Esophagus muscularis mucosa (tissue), 4 donors: ENCODE measurements around the gene EMID1. TPM values are rescaled to one million over a fixed set of nuclear protein-coding genes. Genes with fewer than 3 reads are reported as not detected.

ENCODE experiments used
- DNase-seq: peaks from one replicate; pipeline ENCODE4 v3.0.0-alpha.2; 2017; ENCODE audit errors: extremely low spot score
- H3K27ac ChIP-seq, 4 donors: fragments of 200-600 bp; sonication (generic); replicated peaks in 1 of 4; 1 replicate in 3 of 4; 2 replicates in 1 of 4; pipeline ENCODE4 v1.5.1; 2016 to 2019; ENCODE audit warnings: mild to moderate bottlenecking in 1 of 4
- H3K27me3 ChIP-seq, 4 donors: fragments of 200-600 bp; sonication (generic); one replicate each; pipeline versions ENCODE4 v1.5.1 to v1.6.0; 2016 to 2019
- H3K36me3 ChIP-seq, 4 donors: fragments of 200-600 bp; sonication (generic); one replicate each; pipeline ENCODE4 v1.5.1; 2016 to 2019
- H3K4me1 ChIP-seq, 4 donors: fragments of 200-600 bp; sonication (generic); one replicate each; pipeline ENCODE4 v1.5.1; 2016 to 2019
- H3K4me3 ChIP-seq, 4 donors: fragments of 200-600 bp; sonication (generic); 1 replicate in 2 of 4; 2 replicates in 2 of 4; pipeline ENCODE4 v1.5.1; 2016 to 2019; ENCODE audit warnings: mild to moderate bottlenecking in 4 of 4, moderate library complexity in 1 of 4
- H3K9me3 ChIP-seq, 4 donors: fragments of 200-600 bp; sonication (generic); 1 replicate in 3 of 4; 2 replicates in 1 of 4; pipeline ENCODE4 v1.5.1; 2016 to 2019
- CTCF ChIP-seq, 3 experiments: fragments of 200-600 bp in 2 of 3; fragments of 450-650 bp in 1 of 3; sonication (generic) in 2 of 3; IDR thresholded peaks; one replicate each; pipeline ENCODE4 v1.5.1; 2017 to 2019; ENCODE audit warnings: antibody characterized with exemption in 3 of 3, mild to moderate bottlenecking in 2 of 3, moderate library complexity in 1 of 3
- EP300 ChIP-seq: sonication (generic); formaldehyde crosslinking; IDR thresholded peaks from one replicate; pipeline ENCODE4 v1.6.1; 2017; ENCODE audit warnings: antibody characterized with exemption
- POLR2A ChIP-seq: fragments of 450-650 bp; IDR thresholded peaks from one replicate; pipeline ENCODE4 v1.6.1; 2017; ENCODE audit warnings: antibody characterized with exemption, moderate library complexity, mild to moderate bottlenecking, low read depth
- POLR2AphosphoS5 ChIP-seq, 2 donors: sonication (generic); formaldehyde crosslinking; IDR thresholded peaks; one replicate each; pipeline ENCODE4 v1.6.1; 2017; ENCODE audit warnings: antibody characterized with exemption in 2 of 2
- WGBS: methylation state at CpG from one replicate; pipeline ENCODE4 v1.1.5; 2018; 5-methylcytosine and 5-hydroxymethylcytosine counted together
- intact Hi-C: fragments of 100-400 bp; cut with DNase I; formaldehyde crosslinking; loops from one replicate; pipeline ENCODE4 v1.15.1; 2023
- total RNA-seq, 4 donors: library from RNA; depleted of rRNA; stranded (reverse); fragments of >200 nt; gene quantifications; one replicate each; pipeline versions ENCODE4 v1.1.0 to v1.2.1, GENCODE V29; 2016

EMID1 gene
- total RNA-seq, 4 donors from 2014 or later, result 0.65 to 4.0 (median 0.93) TPM

- Histone ChIP-seq H3K27ac (no peak overlapping the region), H3K4me1 (no peaks in the 10 kb centered on the region), H3K9me3 (no peaks in the 10 kb centered on the region), H3K36me3 (no peaks in the 10 kb centered on the region), H3K27me3 (peaks cover 0 to 5% (median 0%) of the 10 kb centered on the region in 4 donors), H3K4me3 (no peak overlapping the region)
- 91% methylated on average over 13 of the region's 13 CpGs for WGBS
- no peak for DNase-seq
- intact Hi-C loops, result no loop called here
- TF ChIP-seq CTCF (IDR thresholded peaks at IDR 0.05) (no peak), EP300 (no peak), POLR2AphosphoS5 (IDR thresholded peaks at IDR 0.05) (no peak), POLR2A (no peak)
Observed at GRCh38 chr22:29163808-29164207, 41.9 kb upstream of the EMID1 start.

GRCh38 chr22:29165321-29166060, 40.2 kb upstream of the EMID1 start:
- no peak for TF ChIP-seq POLR2AphosphoS5 (IDR thresholded peaks at IDR 0.05)
- no peak for TF ChIP-seq POLR2A
- TF ChIP-seq EP300, result no peak
- TF ChIP-seq CTCF (IDR thresholded peaks at IDR 0.05), result no peak

GRCh38 chr22:29166180-29166579, 39.5 kb upstream of the EMID1 start:
- no peak for DNase-seq
- Histone ChIP-seq H3K4me3 (no peak overlapping the region), H3K27me3 (no peaks in the 10 kb centered on the region), H3K9me3 (no peaks in the 10 kb centered on the region), H3K4me1 (no peaks in the 10 kb centered on the region), H3K36me3 (no peaks in the 10 kb centered on the region), H3K27ac (no peak overlapping the region)
- WGBS, result 90% methylated on average over 6 of the region's 6 CpGs
- TF ChIP-seq EP300, result no peak
- no peak for TF ChIP-seq POLR2A
- TF ChIP-seq POLR2AphosphoS5 (IDR thresholded peaks at IDR 0.05), result no peak
- no peak for TF ChIP-seq CTCF (IDR thresholded peaks at IDR 0.05)
- intact Hi-C loops, result no loop called here

More at GRCh38 chr22:29165321-29166060, 40.2 kb upstream of the EMID1 start:
- no peak for DNase-seq
- H3K36me3 ChIP-seq, result no peaks in the 10 kb centered on the region
- no peaks in the 10 kb centered on the region for H3K9me3 ChIP-seq
- H3K27me3 ChIP-seq, result no peaks in the 10 kb centered on the region
- 87% methylated on average over 10 of the region's 11 CpGs for WGBS
- H3K27ac ChIP-seq, result no peak overlapping the region
- intact Hi-C loops, result no loop called here
- H3K4me3 ChIP-seq, result no peak overlapping the region
- H3K4me1 ChIP-seq, result no peaks in the 10 kb centered on the region

- DNase-seq, result no peak
- H3K4me1 ChIP-seq, result no peaks in the 10 kb centered on the region
- H3K9me3 ChIP-seq, result no peaks in the 10 kb centered on the region
- no peak overlapping the region for H3K4me3 ChIP-seq
- no peak for TF ChIP-seq CTCF (IDR thresholded peaks at IDR 0.05)
- WGBS, result 84% methylated on average over 19 of the region's 22 CpGs
- H3K27ac ChIP-seq, result no peak overlapping the region
- H3K36me3 ChIP-seq, result no peaks in the 10 kb centered on the region
- intact Hi-C loops, result no loop called here
- no peaks in the 10 kb centered on the region for H3K27me3 ChIP-seq
Observed at GRCh38 chr22:29167032-29167911, 38.4 kb upstream of the EMID1 start.
